ENCODE data around the gene BANK1. TPM values are rescaled to one million over a fixed set of nuclear protein-coding genes. Genes with fewer than 3 reads are reported as not detected.

Gene BANK1
- total RNA-seq, 1 donor from 2014 or later: 0.87 TPM

- H3K9me3 Mint-ChIP-seq: peaks cover 13% of the 10 kb centered on the region
- no peak overlapping the region for H3K4me3 Mint-ChIP-seq
- H3K27ac Mint-ChIP-seq: no peak overlapping the region
- H3K36me3 Mint-ChIP-seq: peaks cover 5% of the 10 kb centered on the region
- TF ChIP-seq, protein P1, sequence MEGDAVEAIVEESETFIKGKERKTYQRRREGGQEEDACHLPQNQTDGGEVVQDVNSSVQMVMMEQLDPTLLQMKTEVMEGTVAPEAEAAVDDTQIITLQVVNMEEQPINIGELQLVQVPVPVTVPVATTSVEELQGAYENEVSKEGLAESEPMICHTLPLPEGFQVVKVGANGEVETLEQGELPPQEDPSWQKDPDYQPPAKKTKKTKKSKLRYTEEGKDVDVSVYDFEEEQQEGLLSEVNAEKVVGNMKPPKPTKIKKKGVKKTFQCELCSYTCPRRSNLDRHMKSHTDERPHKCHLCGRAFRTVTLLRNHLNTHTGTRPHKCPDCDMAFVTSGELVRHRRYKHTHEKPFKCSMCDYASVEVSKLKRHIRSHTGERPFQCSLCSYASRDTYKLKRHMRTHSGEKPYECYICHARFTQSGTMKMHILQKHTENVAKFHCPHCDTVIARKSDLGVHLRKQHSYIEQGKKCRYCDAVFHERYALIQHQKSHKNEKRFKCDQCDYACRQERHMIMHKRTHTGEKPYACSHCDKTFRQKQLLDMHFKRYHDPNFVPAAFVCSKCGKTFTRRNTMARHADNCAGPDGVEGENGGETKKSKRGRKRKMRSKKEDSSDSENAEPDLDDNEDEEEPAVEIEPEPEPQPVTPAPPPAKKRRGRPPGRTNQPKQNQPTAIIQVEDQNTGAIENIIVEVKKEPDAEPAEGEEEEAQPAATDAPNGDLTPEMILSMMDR (IDR thresholded peaks at IDR 0.05; ENCODE audit: unreplicated experiment): no peak
- peaks cover 33% of the 10 kb centered on the region for H3K4me1 Mint-ChIP-seq
- no peak for DNase-seq (ENCODE audit: low spot score in 2 of 2, unreplicated experiment in 2 of 2)
- H3K27me3 Mint-ChIP-seq (ENCODE audit: low read depth): no peaks in the 10 kb centered on the region
Observed at GRCh38 chr4:101993002-101993841, 202.7 kb downstream of the BANK1 start.

- Mint-ChIP-seq H3K36me3 (peaks cover 5% of the 10 kb centered on the region), H3K9me3 (peaks cover 13% of the 10 kb centered on the region), H3K4me3 (no peak overlapping the region), H3K27me3 (ENCODE audit: low read depth) (no peaks in the 10 kb centered on the region), H3K4me1 (peaks cover 33% of the 10 kb centered on the region), H3K27ac (no peak overlapping the region)
- TF ChIP-seq, protein P1 (IDR thresholded peaks at IDR 0.05; ENCODE audit: unreplicated experiment): no peak
- DNase-seq (ENCODE audit: low spot score in 2 of 2, unreplicated experiment in 2 of 2): no peak
Observed at GRCh38 chr4:101993842-101994775, 203.6 kb downstream of the BANK1 start.

DNA sequence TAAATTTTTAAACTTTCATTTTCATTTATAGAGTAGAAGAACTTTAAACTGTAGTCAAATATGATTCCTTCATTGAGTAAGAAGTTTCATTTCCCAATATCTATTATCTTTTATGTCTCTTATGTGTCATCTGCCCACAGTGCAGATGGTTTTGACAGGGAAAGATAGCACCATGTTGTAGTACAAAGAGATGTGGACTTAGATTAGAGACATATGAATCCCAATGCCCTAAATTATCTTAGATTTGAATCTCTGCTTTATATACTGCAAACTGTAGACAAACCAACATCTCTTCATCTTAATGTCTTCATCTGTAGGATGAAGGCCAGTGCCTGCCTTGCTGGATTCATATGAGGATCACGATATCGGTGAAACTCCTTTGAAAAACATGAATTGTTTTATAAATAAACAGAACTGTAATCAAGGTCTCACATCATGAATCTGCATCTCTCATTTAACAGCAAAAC, 217.5 kb downstream of the BANK1 start:
- DNase-seq (ENCODE audit: low spot score in 2 of 2, unreplicated experiment in 2 of 2): no peak
- no peak overlapping the region for H3K27ac Mint-ChIP-seq
- no peaks in the 10 kb centered on the region for H3K9me3 Mint-ChIP-seq
- no peak overlapping the region for H3K4me3 Mint-ChIP-seq
- no peaks in the 10 kb centered on the region for H3K27me3 Mint-ChIP-seq (ENCODE audit: low read depth)
- peaks cover 15% of the 10 kb centered on the region for H3K4me1 Mint-ChIP-seq
- H3K36me3 Mint-ChIP-seq: no peaks in the 10 kb centered on the region
- TF ChIP-seq, protein P1 (IDR thresholded peaks at IDR 0.05; ENCODE audit: unreplicated experiment): no peak

DNA sequence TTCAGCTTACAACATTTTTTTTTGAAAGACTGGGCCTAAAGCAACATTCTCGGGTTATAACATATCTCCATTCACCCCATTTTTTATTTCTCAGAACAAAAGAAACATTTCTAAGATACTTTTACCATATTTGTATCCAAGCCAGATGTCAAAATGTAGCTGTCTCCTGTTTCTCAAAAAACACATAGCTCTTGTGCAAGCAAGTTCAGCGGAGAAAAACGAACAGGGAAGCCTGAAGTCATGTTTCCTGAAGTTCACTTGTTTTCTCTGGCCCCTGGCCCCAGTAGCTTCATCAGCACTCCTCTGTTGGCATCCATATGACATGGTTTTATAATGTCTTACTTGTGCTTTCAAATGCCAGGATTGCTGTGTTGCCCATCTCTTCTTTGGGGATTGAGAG, 218.2 kb downstream of the BANK1 start:
- TF ChIP-seq, protein P1 (IDR thresholded peaks at IDR 0.05; ENCODE audit: unreplicated experiment): no peak
- Mint-ChIP-seq H3K4me1 (peaks cover 15% of the 10 kb centered on the region), H3K36me3 (no peaks in the 10 kb centered on the region), H3K27me3 (ENCODE audit: low read depth) (no peaks in the 10 kb centered on the region), H3K9me3 (no peaks in the 10 kb centered on the region), H3K27ac (no peak overlapping the region), H3K4me3 (no peak overlapping the region)
- DNase-seq (ENCODE audit: low spot score in 2 of 2, unreplicated experiment in 2 of 2): no peak

DNA sequence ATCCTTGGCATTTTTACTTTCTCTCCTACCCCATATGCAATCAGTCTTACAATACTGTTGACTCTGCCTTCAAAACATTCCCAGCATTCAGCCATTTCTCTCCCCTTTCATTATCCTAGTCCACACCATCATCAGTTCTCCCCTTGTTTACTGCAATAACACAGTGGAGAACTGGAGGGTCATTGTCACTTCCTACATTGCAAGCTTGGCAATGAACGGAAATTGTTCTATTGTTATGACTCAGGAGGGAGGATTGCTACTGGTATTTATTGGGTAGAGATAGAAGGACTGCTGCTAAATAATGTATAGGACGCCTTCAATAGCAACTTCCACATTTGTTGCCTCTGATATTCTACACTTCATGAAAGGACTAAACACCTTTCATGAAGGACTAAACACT, 231.8 kb downstream of the BANK1 start:
- no peak for DNase-seq (ENCODE audit: low spot score in 2 of 2, unreplicated experiment in 2 of 2)
- no peak overlapping the region for H3K27ac Mint-ChIP-seq

More for the DNA sequence above, 231.8 kb downstream of the BANK1 start:
- no peaks in the 10 kb centered on the region for H3K4me1 Mint-ChIP-seq
- no peaks in the 10 kb centered on the region for H3K27me3 Mint-ChIP-seq (ENCODE audit: low read depth)
- TF ChIP-seq, protein P1 (IDR thresholded peaks at IDR 0.05; ENCODE audit: unreplicated experiment): no peak
- no peak overlapping the region for H3K4me3 Mint-ChIP-seq
- no peaks in the 10 kb centered on the region for H3K36me3 Mint-ChIP-seq
- peaks cover 3% of the 10 kb centered on the region for H3K9me3 Mint-ChIP-seq
